ENCODE results near the gene SERTM2. TPM values are rescaled to one million over a fixed set of nuclear protein-coding genes. Genes with fewer than 3 reads are reported as not detected.

SERTM2 gene
- 1 to 10 TPM in 4 of 7 donors, under 1 TPM in 3; 0.44 to 2.7 (median 1.0) TPM for total RNA-seq
- under 1 TPM; 0.24 to 0.45 (median 0.38) TPM for polyA plus RNA-seq
- long read RNA-seq, donor 1, result 0 reads
- long read RNA-seq, donor 2, result 0 reads

DNA sequence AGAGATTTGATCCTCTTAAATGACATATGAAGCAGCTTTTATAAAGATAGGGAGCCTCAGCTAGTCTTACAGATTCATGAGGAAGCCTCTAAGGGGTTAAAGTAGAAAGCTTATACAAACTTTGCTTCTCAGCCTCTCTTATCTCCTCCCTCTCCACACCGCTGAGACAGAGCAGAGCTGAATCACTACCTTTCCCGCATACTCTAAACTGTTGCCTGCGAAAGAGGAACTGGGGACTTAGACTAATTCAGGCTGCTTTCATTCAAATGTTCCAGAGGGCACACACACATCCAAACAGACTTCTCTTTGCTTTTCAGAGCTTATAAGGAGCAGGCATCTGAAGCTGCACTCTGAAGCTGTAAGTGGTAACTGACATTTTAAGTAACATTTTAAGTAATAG is at the start of gene SERTM2:
Gene SERTM2 (plus strand): TSS at position 169 of the 400 bp plus-strand sequence. CDS start 7,213 bp downstream, outside the sequence.
- no peaks in the 10 kb centered on the region for H3K4me1 ChIP-seq
- no peak for DNase-seq
- WGBS, 5 donors, result 2 to 7% (median 2%) methylated on average over 3 of the region's 3 CpGs
- TF ChIP-seq POLR2A (IDR thresholded peaks at IDR 0.05) (no peak), POLR2AphosphoS5 (IDR thresholded peaks at IDR 0.05) (no peak)
- TF ChIP-seq, protein P1, sequence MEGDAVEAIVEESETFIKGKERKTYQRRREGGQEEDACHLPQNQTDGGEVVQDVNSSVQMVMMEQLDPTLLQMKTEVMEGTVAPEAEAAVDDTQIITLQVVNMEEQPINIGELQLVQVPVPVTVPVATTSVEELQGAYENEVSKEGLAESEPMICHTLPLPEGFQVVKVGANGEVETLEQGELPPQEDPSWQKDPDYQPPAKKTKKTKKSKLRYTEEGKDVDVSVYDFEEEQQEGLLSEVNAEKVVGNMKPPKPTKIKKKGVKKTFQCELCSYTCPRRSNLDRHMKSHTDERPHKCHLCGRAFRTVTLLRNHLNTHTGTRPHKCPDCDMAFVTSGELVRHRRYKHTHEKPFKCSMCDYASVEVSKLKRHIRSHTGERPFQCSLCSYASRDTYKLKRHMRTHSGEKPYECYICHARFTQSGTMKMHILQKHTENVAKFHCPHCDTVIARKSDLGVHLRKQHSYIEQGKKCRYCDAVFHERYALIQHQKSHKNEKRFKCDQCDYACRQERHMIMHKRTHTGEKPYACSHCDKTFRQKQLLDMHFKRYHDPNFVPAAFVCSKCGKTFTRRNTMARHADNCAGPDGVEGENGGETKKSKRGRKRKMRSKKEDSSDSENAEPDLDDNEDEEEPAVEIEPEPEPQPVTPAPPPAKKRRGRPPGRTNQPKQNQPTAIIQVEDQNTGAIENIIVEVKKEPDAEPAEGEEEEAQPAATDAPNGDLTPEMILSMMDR (IDR thresholded peaks at IDR 0.05 in 8 of 11, conservative IDR thresholded peaks at IDR 0.05 in 3 of 11), result no peak
- intact Hi-C loops (cut with DNase I; ENCODE audit: low total_unique reads), result no loop called here
- peak within 1 kb of the TSS in 2 of 8 donors; percentile 6 to 33 for H3K4me3 ChIP-seq
- peak within 1 kb of the TSS in 1 of 8 donors; percentile 4 for H3K27ac ChIP-seq
- H3K9me3 ChIP-seq, result no peaks in the 10 kb centered on the region
- H3K27me3 ChIP-seq (replicated peaks in 1 of 7), result peaks cover 0 to 33% (median 0%) of the 10 kb centered on the region in 7 donors
- no peaks in the 10 kb centered on the region for H3K36me3 ChIP-seq

DNA sequence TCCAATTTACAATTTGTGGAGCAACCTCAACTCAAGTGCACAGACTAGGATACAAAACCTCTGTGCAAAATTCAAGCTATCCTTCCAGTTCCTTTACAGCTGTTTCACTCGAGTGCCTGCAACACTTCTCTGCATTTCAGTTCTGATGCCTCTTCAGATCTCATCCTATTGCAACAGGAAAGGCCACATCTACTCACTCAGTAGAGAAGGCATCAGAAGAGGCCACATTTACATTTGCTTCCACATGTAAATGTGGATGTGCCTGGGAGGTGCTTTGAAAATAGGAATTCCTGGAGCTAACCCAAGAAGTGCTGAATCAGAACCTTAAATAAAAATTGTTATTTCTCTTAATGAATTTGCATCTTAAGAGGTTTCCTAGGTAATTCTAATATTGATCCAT is 45.8 kb upstream of the SERTM2 start:
- intact Hi-C loops (cut with DNase I; ENCODE audit: low total_unique reads), result no loop called here
- Histone ChIP-seq H3K4me3 (no peak overlapping the region), H3K36me3 (no peaks in the 10 kb centered on the region), H3K27ac (no peak overlapping the region), H3K4me1 (no peaks in the 10 kb centered on the region), H3K27me3 (replicated peaks in 1 of 7) (no peaks in the 10 kb centered on the region), H3K9me3 (no peaks in the 10 kb centered on the region)
- WGBS, 5 donors, result 33 to 100% (median 57%) methylated on average over 1 of the region's 1 CpG
- TF ChIP-seq, protein P1 (IDR thresholded peaks at IDR 0.05 in 8 of 11, conservative IDR thresholded peaks at IDR 0.05 in 3 of 11), result no peak
- TF ChIP-seq POLR2A (IDR thresholded peaks at IDR 0.05) (no peak), POLR2AphosphoS5 (IDR thresholded peaks at IDR 0.05) (no peak)
- no peak for DNase-seq

- peaks cover 0 to 15% (median 0%) of the 10 kb centered on the region in 8 donors for H3K9me3 ChIP-seq
- no peaks in the 10 kb centered on the region for H3K4me1 ChIP-seq
- no peaks in the 10 kb centered on the region for H3K36me3 ChIP-seq
- no peak overlapping the region for H3K27ac ChIP-seq
- H3K27me3 ChIP-seq (replicated peaks in 1 of 7), result no peaks in the 10 kb centered on the region
- no peak for DNase-seq
- WGBS, 5 donors, result 0 to 34% (median 10%) methylated on average over 1 of the region's 1 CpG
- TF ChIP-seq, protein P1 (IDR thresholded peaks at IDR 0.05 in 8 of 11, conservative IDR thresholded peaks at IDR 0.05 in 3 of 11), result no peak
- no peak for TF ChIP-seq POLR2AphosphoS5 (IDR thresholded peaks at IDR 0.05)
- no peak for TF ChIP-seq POLR2A (IDR thresholded peaks at IDR 0.05)
- intact Hi-C loops (cut with DNase I; ENCODE audit: low total_unique reads), result no loop called here
- H3K4me3 ChIP-seq, result no peak overlapping the region
These were observed 43.5 kb upstream of the SERTM2 start for GRCh38 chrX:111467896-111468295.

DNA sequence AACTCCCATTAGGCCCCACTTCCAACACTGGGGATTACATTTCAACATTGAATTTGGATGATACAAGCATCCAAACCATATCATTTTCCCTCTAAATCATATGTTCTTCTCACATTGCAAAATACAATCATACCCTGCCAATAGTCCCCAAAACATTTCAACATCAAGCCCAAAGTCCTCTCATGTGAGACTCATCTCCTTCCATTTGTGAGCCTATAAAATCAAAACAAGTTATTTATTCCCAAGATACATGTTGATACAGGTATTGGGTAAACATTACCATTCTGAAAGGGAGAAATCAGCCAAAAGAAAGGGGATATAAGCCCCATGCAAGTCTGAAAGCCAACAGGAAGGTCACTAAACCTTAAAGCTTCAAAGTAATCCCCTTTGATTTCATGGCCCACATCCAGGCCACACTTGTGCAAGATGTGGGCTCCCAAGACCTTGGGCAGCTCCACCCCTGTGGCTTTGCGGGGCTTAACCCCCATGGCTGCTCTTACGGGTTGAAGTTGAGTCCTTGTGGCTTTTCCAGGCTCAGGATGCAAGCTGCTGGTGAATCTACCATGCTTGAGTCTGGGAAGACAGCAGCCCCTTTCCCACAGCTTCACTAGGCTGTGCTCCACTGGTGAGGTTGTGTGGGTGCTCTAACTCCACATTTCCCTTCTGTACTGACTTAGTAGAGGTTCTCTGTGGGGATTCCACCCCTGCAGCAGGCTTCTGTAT is 40.6 kb upstream of the SERTM2 start:
- peak; percentile 55 for DNase-seq
- WGBS, 5 donors, result 75 to 95% (median 83%) methylated on average over 2 of the region's 2 CpGs

More for the DNA sequence above, 40.6 kb upstream of the SERTM2 start:
- peaks cover 0 to 15% (median 0%) of the 10 kb centered on the region in 8 donors for H3K9me3 ChIP-seq
- H3K4me1 ChIP-seq, result no peaks in the 10 kb centered on the region
- intact Hi-C loops (cut with DNase I; ENCODE audit: low total_unique reads), result no loop called here
- no peak overlapping the region for H3K4me3 ChIP-seq
- TF ChIP-seq, protein P1 (IDR thresholded peaks at IDR 0.05 in 8 of 11, conservative IDR thresholded peaks at IDR 0.05 in 3 of 11), result no peak
- no peak for TF ChIP-seq POLR2AphosphoS5 (IDR thresholded peaks at IDR 0.05)
- H3K27ac ChIP-seq, result no peak overlapping the region
- H3K36me3 ChIP-seq, result no peaks in the 10 kb centered on the region
- no peaks in the 10 kb centered on the region for H3K27me3 ChIP-seq (replicated peaks in 1 of 7)
